HL-60 (cell line): Measurements from ENCODE around the gene JPT2.

Source experiments
- GABPA ChIP-seq: IDR thresholded peaks from 2 replicates; pipeline ENCODE4 v1.6.1; 2012; ENCODE audit warnings: low read depth
- POLR2AphosphoS5 ChIP-seq: IDR thresholded peaks from 2 replicates; pipeline ENCODE4 v1.6.1; 2012; ENCODE audit warnings: low read depth
- TF ChIP-seq, protein P1 (sequence below): IDR thresholded peaks from one replicate; pipeline ENCODE4 v1.5.1; 2011; ENCODE audit warnings: low read length, control low read depth, inconsistent platforms; ENCODE audit not compliant: insufficient read depth
- TF ChIP-seq, protein P2 (sequence below): IDR thresholded peaks from 2 replicates; pipeline ENCODE4 v1.6.1; 2012; ENCODE audit warnings: low read depth; ENCODE audit not compliant: insufficient replicate concordance

DNA sequence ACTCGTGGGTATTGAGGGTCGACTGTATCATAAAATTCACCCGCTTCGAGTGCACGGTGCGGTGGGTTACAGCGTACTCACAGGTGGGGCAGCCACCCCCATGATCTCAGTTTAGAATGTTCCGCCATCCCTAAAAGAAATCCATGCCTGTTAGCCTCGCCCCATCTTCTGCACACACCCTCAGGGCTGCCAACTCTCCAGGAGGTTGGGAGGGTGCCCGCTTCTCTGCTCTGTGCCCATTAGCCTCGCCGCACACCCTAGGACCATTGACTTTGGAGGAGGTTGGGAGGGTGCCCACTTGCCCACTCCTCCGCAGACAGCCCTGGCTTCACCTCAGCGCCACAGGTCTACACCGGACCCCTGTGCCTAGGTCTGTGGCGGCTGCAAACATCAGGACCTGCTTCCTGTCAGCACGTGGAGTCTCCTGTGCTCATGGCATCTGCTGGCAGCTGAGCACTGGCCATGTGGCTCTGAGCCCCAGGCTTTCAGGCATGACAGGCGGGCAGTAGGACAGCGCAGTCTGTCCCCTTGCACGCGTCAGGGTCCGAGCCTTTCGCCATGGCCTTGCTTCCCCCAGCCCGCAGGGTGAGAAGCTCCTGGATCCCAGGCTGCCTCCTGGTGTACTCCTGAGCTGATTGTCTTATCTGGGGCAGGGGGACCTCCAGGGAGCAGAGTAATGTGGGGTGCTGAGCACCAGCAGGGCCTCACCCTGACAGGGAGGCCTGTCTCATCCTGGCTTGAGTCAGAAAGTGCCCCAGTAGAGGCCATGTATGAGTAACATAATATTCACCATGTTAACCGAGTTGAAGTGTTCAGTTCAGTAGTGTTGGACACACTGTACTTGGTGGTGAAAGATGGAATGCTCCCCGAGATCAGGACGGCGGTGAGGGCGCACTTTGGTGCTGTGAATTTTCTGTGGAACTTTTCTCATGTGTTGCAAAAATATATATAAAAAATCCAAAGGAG is 71.4 kb downstream of the JPT2 start:
- TF ChIP-seq POLR2AphosphoS5 (no peak), GABPA (no peak)
- TF ChIP-seq, protein P1, sequence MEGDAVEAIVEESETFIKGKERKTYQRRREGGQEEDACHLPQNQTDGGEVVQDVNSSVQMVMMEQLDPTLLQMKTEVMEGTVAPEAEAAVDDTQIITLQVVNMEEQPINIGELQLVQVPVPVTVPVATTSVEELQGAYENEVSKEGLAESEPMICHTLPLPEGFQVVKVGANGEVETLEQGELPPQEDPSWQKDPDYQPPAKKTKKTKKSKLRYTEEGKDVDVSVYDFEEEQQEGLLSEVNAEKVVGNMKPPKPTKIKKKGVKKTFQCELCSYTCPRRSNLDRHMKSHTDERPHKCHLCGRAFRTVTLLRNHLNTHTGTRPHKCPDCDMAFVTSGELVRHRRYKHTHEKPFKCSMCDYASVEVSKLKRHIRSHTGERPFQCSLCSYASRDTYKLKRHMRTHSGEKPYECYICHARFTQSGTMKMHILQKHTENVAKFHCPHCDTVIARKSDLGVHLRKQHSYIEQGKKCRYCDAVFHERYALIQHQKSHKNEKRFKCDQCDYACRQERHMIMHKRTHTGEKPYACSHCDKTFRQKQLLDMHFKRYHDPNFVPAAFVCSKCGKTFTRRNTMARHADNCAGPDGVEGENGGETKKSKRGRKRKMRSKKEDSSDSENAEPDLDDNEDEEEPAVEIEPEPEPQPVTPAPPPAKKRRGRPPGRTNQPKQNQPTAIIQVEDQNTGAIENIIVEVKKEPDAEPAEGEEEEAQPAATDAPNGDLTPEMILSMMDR = no peak
- TF ChIP-seq, protein P2, sequence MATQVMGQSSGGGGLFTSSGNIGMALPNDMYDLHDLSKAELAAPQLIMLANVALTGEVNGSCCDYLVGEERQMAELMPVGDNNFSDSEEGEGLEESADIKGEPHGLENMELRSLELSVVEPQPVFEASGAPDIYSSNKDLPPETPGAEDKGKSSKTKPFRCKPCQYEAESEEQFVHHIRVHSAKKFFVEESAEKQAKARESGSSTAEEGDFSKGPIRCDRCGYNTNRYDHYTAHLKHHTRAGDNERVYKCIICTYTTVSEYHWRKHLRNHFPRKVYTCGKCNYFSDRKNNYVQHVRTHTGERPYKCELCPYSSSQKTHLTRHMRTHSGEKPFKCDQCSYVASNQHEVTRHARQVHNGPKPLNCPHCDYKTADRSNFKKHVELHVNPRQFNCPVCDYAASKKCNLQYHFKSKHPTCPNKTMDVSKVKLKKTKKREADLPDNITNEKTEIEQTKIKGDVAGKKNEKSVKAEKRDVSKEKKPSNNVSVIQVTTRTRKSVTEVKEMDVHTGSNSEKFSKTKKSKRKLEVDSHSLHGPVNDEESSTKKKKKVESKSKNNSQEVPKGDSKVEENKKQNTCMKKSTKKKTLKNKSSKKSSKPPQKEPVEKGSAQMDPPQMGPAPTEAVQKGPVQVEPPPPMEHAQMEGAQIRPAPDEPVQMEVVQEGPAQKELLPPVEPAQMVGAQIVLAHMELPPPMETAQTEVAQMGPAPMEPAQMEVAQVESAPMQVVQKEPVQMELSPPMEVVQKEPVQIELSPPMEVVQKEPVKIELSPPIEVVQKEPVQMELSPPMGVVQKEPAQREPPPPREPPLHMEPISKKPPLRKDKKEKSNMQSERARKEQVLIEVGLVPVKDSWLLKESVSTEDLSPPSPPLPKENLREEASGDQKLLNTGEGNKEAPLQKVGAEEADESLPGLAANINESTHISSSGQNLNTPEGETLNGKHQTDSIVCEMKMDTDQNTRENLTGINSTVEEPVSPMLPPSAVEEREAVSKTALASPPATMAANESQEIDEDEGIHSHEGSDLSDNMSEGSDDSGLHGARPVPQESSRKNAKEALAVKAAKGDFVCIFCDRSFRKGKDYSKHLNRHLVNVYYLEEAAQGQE = no peak
